HepG2 (cell line): ENCODE data around the gene NEU1. TPM values are rescaled to one million over a fixed set of nuclear protein-coding genes. Genes with fewer than 3 reads are reported as not detected.

Source experiments
- HOXA5 ChIP-seq: sonication (generic); formaldehyde crosslinking; IDR thresholded peaks from 2 replicates; pipeline ENCODE4 v1.4.0; 2020; ENCODE audit warnings: missing genetic modification reagents
- ISX ChIP-seq: sonication (generic); formaldehyde crosslinking; conservative IDR thresholded peaks from 2 replicates; pipeline ENCODE4 v1.5.0; 2020; ENCODE audit warnings: missing genetic modification reagents
- KLF13 ChIP-seq: sonication (generic); formaldehyde crosslinking; IDR thresholded peaks from 2 replicates; pipeline ENCODE4 v1.4.0; 2020; ENCODE audit warnings: mild to moderate bottlenecking, missing genetic modification reagents
- NKX3-1 ChIP-seq: sonication (generic); formaldehyde crosslinking; IDR thresholded peaks from 2 replicates; pipeline ENCODE4 v1.5.0; 2020; ENCODE audit warnings: missing genetic modification reagents
- SALL2 ChIP-seq: sonication (generic); formaldehyde crosslinking; IDR thresholded peaks from 2 replicates; pipeline ENCODE4 v1.8.1; 2023; ENCODE audit warnings: mild to moderate bottlenecking, missing genetic modification reagents, inconsistent platforms
- SNAI1 ChIP-seq: sonication (generic); formaldehyde crosslinking; IDR thresholded peaks from 2 replicates; pipeline ENCODE4 v1.5.0; 2020; ENCODE audit warnings: mild to moderate bottlenecking, missing genetic modification reagents, borderline replicate concordance
- THAP11 ChIP-seq: IDR thresholded peaks from 2 replicates; pipeline ENCODE4 v1.6.1; 2016; ENCODE audit warnings: missing biosample characterization, missing genetic modification reagents
- ZBTB43 ChIP-seq: sonication (generic); formaldehyde crosslinking; conservative IDR thresholded peaks from 2 replicates; pipeline ENCODE4 v1.4.0; 2020; ENCODE audit warnings: missing genetic modification reagents
- ZNF7 ChIP-seq: IDR thresholded peaks from 2 replicates; pipeline ENCODE4 v1.6.1; 2016; ENCODE audit warnings: missing biosample characterization, missing genetic modification reagents
- ZNF709 ChIP-seq: sonication (generic); formaldehyde crosslinking; IDR thresholded peaks from 2 replicates; pipeline ENCODE4 v1.5.0; 2020; ENCODE audit warnings: mild to moderate bottlenecking, missing genetic modification reagents
- ZNF772 ChIP-seq: sonication (generic); formaldehyde crosslinking; IDR thresholded peaks from 2 replicates; pipeline ENCODE4 v1.5.0; 2020; ENCODE audit warnings: mild to moderate bottlenecking, missing genetic modification reagents
- ZNF800 ChIP-seq: sonication (generic); formaldehyde crosslinking; IDR thresholded peaks from 2 replicates; pipeline ENCODE4 v1.4.0; 2020; ENCODE audit warnings: missing genetic modification reagents
- polyA plus RNA-seq, 8 experiments: library from polyadenylated mRNA; depleted of rRNA in 3 of 8; stranded (reverse) in 7 of 8; unstranded in 1 of 8; fragments of >200 nt; fragmentation: Illumina TruSeq in 4 of 8; extraction: Trizol in 4 of 8; gene quantifications; 2 replicates each; pipeline versions ENCODE4 v1.2.1 to v1.2.3, GENCODE V29; 2011 to 2016; ENCODE audit warnings: low read depth in 4 of 8, missing spikeins in 1 of 8, mixed read lengths in 1 of 8; ENCODE audit not compliant: insufficient read depth in 1 of 8
- total RNA-seq, 5 experiments: library from RNA; depleted of rRNA; stranded (reverse); fragments of >200 nt; fragmentation: Illumina TruSeq; extraction: Trizol; gene quantifications; 2 replicates each; pipeline ENCODE4 v1.2.3, GENCODE V29; 2016; ENCODE audit warnings: low read depth in 1 of 5
- TF ChIP-seq, protein P1 (sequence below): sonication (generic); formaldehyde crosslinking; IDR thresholded peaks from 2 replicates; pipeline ENCODE4 v1.5.0; 2020; ENCODE audit warnings: missing genetic modification reagents
- TF ChIP-seq, protein P2 (sequence below): sonication (generic); formaldehyde crosslinking; IDR thresholded peaks from 2 replicates; pipeline ENCODE4 v1.5.1; 2020; ENCODE audit warnings: mild to moderate bottlenecking, moderate library complexity, missing genetic modification reagents
- TF ChIP-seq, protein P3 (sequence below): IDR thresholded peaks from 2 replicates; pipeline ENCODE4 v1.6.1; 2016
- TF ChIP-seq, protein P4 (sequence below): IDR thresholded peaks from 2 replicates; pipeline ENCODE4 v1.6.1; 2016; ENCODE audit warnings: low read depth, missing genetic modification reagents, missing compliant biosample characterization

NEU1 gene
- total and polyA plus RNA-seq, 2 of the 13 experiments (the other 11 are each of a cell fraction or from before 2014, with no cell fraction given): 215 to 297 TPM

GRCh38 chr6:31898383-31899011, 35.9 kb upstream of the NEU1 start (continued):
- peak; percentile 98 for TF ChIP-seq THAP11
- TF ChIP-seq, protein P1, sequence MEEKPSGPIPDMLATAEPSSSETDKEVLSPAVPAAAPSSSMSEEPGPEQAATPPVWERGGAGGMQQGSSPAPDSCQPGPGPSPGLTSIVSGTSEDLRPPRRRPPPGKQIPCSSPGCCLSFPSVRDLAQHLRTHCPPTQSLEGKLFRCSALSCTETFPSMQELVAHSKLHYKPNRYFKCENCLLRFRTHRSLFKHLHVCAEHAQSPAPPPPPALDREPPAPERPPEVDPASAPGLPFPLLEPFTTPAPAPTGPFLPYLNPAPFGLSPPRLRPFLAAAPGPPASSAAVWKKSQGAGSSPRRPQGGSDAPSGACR (CRISPR knock-in tag): 0 out of 2 replicates have a peak, but pooled peaks have one; percentile 14
- TF ChIP-seq ISX (CRISPR knock-in tag): no peak
- no peak for TF ChIP-seq KLF13 (CRISPR knock-in tag)
- 0 out of 2 replicates have a peak, but pooled peaks have one; percentile 62 for TF ChIP-seq NKX3-1
- no peak for TF ChIP-seq ZNF7 (CRISPR knock-in tag)
- TF ChIP-seq, protein P2, sequence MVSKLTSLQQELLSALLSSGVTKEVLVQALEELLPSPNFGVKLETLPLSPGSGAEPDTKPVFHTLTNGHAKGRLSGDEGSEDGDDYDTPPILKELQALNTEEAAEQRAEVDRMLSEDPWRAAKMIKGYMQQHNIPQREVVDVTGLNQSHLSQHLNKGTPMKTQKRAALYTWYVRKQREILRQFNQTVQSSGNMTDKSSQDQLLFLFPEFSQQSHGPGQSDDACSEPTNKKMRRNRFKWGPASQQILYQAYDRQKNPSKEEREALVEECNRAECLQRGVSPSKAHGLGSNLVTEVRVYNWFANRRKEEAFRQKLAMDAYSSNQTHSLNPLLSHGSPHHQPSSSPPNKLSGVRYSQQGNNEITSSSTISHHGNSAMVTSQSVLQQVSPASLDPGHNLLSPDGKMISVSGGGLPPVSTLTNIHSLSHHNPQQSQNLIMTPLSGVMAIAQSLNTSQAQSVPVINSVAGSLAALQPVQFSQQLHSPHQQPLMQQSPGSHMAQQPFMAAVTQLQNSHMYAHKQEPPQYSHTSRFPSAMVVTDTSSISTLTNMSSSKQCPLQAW (CRISPR knock-in tag): peak; percentile 51; the same call in 1 of the 2 replicates
- peak; percentile 24; the same call in 1 of the 2 replicates for TF ChIP-seq ZBTB43 (CRISPR knock-in tag)
- TF ChIP-seq, protein P3, sequence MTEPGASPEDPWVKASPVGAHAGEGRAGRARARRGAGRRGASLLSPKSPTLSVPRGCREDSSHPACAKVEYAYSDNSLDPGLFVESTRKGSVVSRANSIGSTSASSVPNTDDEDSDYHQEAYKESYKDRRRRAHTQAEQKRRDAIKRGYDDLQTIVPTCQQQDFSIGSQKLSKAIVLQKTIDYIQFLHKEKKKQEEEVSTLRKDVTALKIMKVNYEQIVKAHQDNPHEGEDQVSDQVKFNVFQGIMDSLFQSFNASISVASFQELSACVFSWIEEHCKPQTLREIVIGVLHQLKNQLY (CRISPR knock-in tag): no peak
- no peak for TF ChIP-seq SNAI1 (CRISPR knock-in tag)
- no peak for TF ChIP-seq ZNF772
- TF ChIP-seq ZNF709 (CRISPR knock-in tag): no peak
- TF ChIP-seq SALL2 (CRISPR knock-in tag): 0 out of 2 replicates have a peak, but pooled peaks have one; percentile 54
- TF ChIP-seq, protein P4, sequence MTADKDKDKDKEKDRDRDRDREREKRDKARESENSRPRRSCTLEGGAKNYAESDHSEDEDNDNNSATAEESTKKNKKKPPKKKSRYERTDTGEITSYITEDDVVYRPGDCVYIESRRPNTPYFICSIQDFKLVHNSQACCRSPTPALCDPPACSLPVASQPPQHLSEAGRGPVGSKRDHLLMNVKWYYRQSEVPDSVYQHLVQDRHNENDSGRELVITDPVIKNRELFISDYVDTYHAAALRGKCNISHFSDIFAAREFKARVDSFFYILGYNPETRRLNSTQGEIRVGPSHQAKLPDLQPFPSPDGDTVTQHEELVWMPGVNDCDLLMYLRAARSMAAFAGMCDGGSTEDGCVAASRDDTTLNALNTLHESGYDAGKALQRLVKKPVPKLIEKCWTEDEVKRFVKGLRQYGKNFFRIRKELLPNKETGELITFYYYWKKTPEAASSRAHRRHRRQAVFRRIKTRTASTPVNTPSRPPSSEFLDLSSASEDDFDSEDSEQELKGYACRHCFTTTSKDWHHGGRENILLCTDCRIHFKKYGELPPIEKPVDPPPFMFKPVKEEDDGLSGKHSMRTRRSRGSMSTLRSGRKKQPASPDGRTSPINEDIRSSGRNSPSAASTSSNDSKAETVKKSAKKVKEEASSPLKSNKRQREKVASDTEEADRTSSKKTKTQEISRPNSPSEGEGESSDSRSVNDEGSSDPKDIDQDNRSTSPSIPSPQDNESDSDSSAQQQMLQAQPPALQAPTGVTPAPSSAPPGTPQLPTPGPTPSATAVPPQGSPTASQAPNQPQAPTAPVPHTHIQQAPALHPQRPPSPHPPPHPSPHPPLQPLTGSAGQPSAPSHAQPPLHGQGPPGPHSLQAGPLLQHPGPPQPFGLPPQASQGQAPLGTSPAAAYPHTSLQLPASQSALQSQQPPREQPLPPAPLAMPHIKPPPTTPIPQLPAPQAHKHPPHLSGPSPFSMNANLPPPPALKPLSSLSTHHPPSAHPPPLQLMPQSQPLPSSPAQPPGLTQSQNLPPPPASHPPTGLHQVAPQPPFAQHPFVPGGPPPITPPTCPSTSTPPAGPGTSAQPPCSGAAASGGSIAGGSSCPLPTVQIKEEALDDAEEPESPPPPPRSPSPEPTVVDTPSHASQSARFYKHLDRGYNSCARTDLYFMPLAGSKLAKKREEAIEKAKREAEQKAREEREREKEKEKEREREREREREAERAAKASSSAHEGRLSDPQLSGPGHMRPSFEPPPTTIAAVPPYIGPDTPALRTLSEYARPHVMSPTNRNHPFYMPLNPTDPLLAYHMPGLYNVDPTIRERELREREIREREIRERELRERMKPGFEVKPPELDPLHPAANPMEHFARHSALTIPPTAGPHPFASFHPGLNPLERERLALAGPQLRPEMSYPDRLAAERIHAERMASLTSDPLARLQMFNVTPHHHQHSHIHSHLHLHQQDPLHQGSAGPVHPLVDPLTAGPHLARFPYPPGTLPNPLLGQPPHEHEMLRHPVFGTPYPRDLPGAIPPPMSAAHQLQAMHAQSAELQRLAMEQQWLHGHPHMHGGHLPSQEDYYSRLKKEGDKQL (CRISPR knock-in tag): no peak
- peak; percentile 26; the same call in 1 of the 2 replicates for TF ChIP-seq HOXA5 (CRISPR knock-in tag)
- TF ChIP-seq ZNF800 (CRISPR knock-in tag): 0 out of 2 replicates have a peak, but pooled peaks have one; percentile 39
